Measurements from ENCODE around the gene PPP1CB.
"Not testable (repeated sequence)": the region's sequence is repeated elsewhere in the genome, so short reads cannot be mapped to it uniquely, and the experiment has no call there.

- not testable (repeated sequence) for TF ChIP-seq CTCF, POLR2A (IDR thresholded peaks at IDR 0.05)
Measured at GRCh38 chr2:28742619-28743018, 9.0 kb upstream of the PPP1CB start.
